Fibroblast of skin of right quadriceps (primary cell): ENCODE data around the gene GFPT2.

ENCODE experiments used
- DNase-seq: peaks from one replicate; pipeline ENCODE4 v3.0.0-alpha.2; 2013

Gene GFPT2

DNA sequence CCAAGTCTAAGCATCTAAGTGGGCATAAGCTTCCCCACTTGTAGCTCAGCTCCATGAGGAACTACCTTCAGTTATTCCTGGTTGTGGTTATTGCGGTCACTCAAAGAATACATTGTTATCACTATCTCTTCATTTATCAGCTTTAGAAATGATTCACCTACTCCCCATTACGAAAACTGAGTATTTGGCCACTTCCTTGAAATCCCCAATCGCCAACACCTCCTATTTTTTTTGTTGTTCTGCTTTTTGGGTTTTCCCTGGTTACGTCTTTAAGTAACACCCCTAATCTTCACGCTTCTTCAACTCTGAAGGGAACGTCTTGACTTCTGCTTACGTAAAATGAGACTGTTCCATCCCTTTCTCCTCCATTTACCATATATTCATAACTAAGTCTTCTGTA is 81.9 kb downstream of the GFPT2 start:
- no peak for DNase-seq

DNA sequence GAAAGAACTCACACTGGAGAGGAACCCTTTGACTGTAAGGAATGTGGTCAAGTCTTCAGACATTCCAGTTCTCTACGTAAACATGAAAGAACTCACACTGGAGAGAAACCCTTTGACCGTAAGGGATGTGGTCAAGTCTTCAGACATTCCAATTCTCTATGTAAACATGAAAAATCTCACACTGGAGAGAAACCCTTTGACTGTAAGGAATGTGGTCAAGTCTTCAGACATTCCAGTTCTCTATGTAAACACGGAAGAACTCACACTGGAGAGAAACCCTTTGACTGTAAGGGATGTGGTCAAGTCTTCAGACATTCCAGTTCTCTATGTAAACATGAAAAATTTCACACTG is 93.9 kb downstream of the GFPT2 start:
- peak; percentile 6 for DNase-seq

DNA sequence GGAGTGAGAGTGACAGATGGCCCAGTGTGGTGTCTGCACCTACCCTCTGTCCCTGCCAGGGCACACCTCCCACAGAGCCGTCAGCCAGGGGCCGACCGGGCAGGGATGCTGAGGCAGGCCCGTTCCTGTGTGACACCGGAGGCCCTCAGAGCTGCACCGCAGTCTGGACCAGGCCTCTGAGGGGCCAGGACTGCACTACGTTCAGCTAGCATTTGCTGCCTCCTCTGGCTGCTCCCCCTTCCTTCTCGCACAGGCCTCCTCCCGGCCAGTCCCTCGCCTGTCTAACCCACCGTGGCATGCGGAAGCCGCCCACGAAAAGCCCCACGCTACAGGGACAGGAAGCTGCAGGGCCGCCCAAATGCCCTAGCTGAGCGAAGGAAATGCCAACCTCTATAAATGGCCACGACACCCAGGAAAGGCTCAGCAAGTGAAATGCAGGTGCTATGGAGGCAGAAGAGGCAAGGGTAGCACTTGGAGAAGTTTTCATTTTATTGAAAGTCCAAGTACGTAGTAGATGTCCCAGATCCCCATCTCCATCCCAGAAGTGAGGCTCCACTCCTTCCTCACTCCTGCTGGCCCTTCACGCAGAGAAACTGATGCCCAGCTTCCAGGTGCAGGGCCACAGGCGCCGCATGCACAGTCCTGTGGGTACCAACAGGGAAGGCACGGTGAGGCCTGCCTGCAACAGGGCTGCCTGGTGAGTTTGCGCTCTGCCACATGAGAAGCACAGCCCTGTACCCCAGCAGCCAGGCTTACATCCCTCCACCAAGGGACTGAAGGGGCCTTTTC is 99.9 kb downstream of the GFPT2 start:
- no peak for DNase-seq

DNA sequence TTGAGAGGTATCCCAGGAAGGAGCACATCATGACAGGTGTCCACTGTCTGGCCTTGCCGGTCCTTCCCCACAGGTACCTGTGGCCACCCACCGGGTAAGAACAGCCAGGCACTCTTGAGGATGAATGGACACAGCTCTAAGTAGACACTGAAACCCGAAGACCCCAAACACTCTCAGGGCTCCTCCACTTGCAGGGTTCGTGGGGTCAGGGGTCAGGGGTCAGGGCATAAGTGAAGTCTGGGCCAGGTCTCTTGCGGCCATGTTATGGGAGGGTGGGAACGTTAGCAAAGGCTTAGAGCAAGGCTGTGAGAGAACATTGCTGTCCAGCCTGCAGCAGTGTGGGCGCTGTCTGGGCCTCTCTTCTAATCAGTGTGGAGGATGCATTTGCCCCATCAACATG is 101.2 kb downstream of the GFPT2 start:
- no peak for DNase-seq

DNA sequence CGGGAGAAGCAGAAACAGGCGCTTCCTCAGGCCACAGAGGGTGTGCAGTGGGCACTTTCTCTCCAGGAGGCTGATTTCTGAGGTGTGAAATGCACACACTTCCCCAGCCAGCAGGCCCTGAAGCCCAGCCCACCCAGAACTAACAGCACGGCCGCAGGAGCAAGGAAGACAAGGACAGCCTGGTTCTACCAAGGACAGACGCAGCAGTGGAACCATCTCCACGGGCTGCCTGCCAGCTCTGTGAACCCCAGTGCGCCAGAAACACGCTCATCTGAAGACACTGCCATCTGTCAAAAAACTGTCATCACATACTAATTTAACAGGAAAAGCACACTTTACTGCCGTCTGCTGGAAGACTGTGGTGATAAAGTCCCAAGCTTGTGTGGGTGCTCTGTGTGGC is 102.0 kb downstream of the GFPT2 start:
- DNase-seq = no peak
